DOHH2 (cell line): ENCODE results near the gene ITPK1.

Experiments used
- H3F3A ChIP-seq: fragments of 200-600 bp; sonication (generic), shearing (Covaris generic); 2 replicates; pipeline ENCODE4 v1.6.0; 2016; ENCODE audit warnings: antibody characterized with exemption, mild to moderate bottlenecking; ENCODE audit not compliant: control insufficient read depth, insufficient read depth
- H3K27ac ChIP-seq: fragments of 200-600 bp; sonication (generic); 2 replicates; pipeline ENCODE4 v1.5.1; 2014; ENCODE audit warnings: low read depth, mild to moderate bottlenecking, low read length, moderate library complexity
- H3K27me3 ChIP-seq: fragments of 200-600 bp; sonication (generic); 2 replicates; pipeline ENCODE4 v1.6.1; 2014; ENCODE audit warnings: mild to moderate bottlenecking, low read length, mixed read lengths; ENCODE audit not compliant: control insufficient read depth
- H3K36me3 ChIP-seq: fragments of 200-600 bp; sonication (generic); 2 replicates; pipeline ENCODE4 v1.6.1; 2014; ENCODE audit warnings: mild to moderate bottlenecking, low read length, moderate library complexity, mixed read lengths; ENCODE audit not compliant: control insufficient read depth
- H3K4me1 ChIP-seq: fragments of 200-600 bp; sonication (generic); 2 replicates; pipeline ENCODE4 v1.6.1; 2014; ENCODE audit warnings: mild to moderate bottlenecking, low read length, mixed read lengths; ENCODE audit not compliant: control insufficient read depth
- H3K4me2 ChIP-seq: fragments of 200-600 bp; sonication (generic); 2 replicates; pipeline ENCODE4 v1.6.0; 2014; ENCODE audit warnings: mild to moderate bottlenecking, low read length, moderate library complexity
- H3K4me3 ChIP-seq: fragments of 200-600 bp; sonication (generic); 2 replicates; pipeline ENCODE4 v1.5.1; 2014; ENCODE audit warnings: mild to moderate bottlenecking, low read length, mixed read lengths
- H3K79me2 ChIP-seq: fragments of 200-600 bp; sonication (generic); 2 replicates; pipeline ENCODE4 v1.6.1; 2014; ENCODE audit warnings: mild to moderate bottlenecking, low read length, mixed read lengths; ENCODE audit not compliant: control insufficient read depth
- H3K9me2 ChIP-seq: fragments of 200-600 bp; sonication (generic); replicated peaks from 2 replicates; pipeline ENCODE4 v1.6.1; 2014; ENCODE audit warnings: mild to moderate bottlenecking, low read length, mixed read lengths; ENCODE audit not compliant: control insufficient read depth
- H3K9me3 ChIP-seq: fragments of 200-600 bp; sonication (generic); 2 replicates; pipeline ENCODE4 v1.6.1; 2014; ENCODE audit warnings: antibody characterized with exemption, low read length, mixed read lengths; ENCODE audit not compliant: control insufficient read depth, insufficient read depth
- H4K20me1 ChIP-seq: fragments of 200-600 bp; sonication (generic); 2 replicates; pipeline ENCODE4 v1.6.0; 2014; ENCODE audit warnings: low read depth, mild to moderate bottlenecking, antibody characterized with exemption, low read length, moderate library complexity; ENCODE audit not compliant: control insufficient read depth, insufficient read depth
- CTCF ChIP-seq: fragments of 200-600 bp; sonication (generic); IDR thresholded peaks from one replicate; pipeline ENCODE4 v1.5.1; 2014; ENCODE audit warnings: antibody characterized with exemption, mild to moderate bottlenecking, low read depth, low read length; ENCODE audit not compliant: poor library complexity, severe bottlenecking
- EZH2phosphoT487 ChIP-seq: fragments of 200-600 bp; sonication (generic); IDR thresholded peaks from 2 replicates; pipeline ENCODE4 v1.6.1; 2017; ENCODE audit warnings: borderline replicate concordance, mild to moderate bottlenecking, antibody characterized with exemption, low read length, moderate library complexity, mixed read lengths

ITPK1 gene

GRCh38 chr14:93057586-93058280, 58.0 kb downstream of the ITPK1 start:
- H4K20me1 ChIP-seq = no peaks in the 10 kb centered on the region
- no peaks in the 10 kb centered on the region for H3K9me3 ChIP-seq
- no peak overlapping the region for H3K4me3 ChIP-seq
- peaks cover 5% of the 10 kb centered on the region; the same call in 1 of the 2 replicates for H3K4me1 ChIP-seq
- no peak overlapping the region for H3K4me2 ChIP-seq
- H3K27me3 ChIP-seq = no peaks in the 10 kb centered on the region
- no peak overlapping the region for H3K27ac ChIP-seq
- no peaks in the 10 kb centered on the region for H3K36me3 ChIP-seq
- H3F3A ChIP-seq = no peaks in the 10 kb centered on the region; the same call in 1 of the 2 replicates
- no peak for TF ChIP-seq CTCF
- no peak for TF ChIP-seq EZH2phosphoT487
- no peaks in the 10 kb centered on the region for H3K79me2 ChIP-seq
- no peaks in the 10 kb centered on the region for H3K9me2 ChIP-seq

- Histone ChIP-seq H3K27ac (no peak overlapping the region), H3K4me2 (no peak overlapping the region), H3K27me3 (no peaks in the 10 kb centered on the region), H3K9me3 (no peaks in the 10 kb centered on the region), H3F3A (no peaks in the 10 kb centered on the region; the same call in 1 of the 2 replicates), H4K20me1 (no peaks in the 10 kb centered on the region), H3K36me3 (no peaks in the 10 kb centered on the region), H3K9me2 (no peaks in the 10 kb centered on the region), H3K4me3 (no peak overlapping the region), H3K79me2 (no peaks in the 10 kb centered on the region), H3K4me1 (peaks cover 5% of the 10 kb centered on the region; the same call in 1 of the 2 replicates)
- no peak for TF ChIP-seq EZH2phosphoT487
- TF ChIP-seq CTCF = no peak
These were observed 58.7 kb downstream of the ITPK1 start for GRCh38 chr14:93056840-93057585.

GRCh38 chr14:93056166-93056839, 59.4 kb downstream of the ITPK1 start:
- Histone ChIP-seq H3K27ac (no peak overlapping the region), H3K27me3 (no peaks in the 10 kb centered on the region), H3K36me3 (no peaks in the 10 kb centered on the region), H3K9me2 (no peaks in the 10 kb centered on the region), H3K4me1 (peaks cover 5% of the 10 kb centered on the region; the same call in 1 of the 2 replicates), H3F3A (no peaks in the 10 kb centered on the region; the same call in 1 of the 2 replicates), H3K79me2 (no peaks in the 10 kb centered on the region), H3K4me2 (no peak overlapping the region), H3K4me3 (no peak overlapping the region), H3K9me3 (no peaks in the 10 kb centered on the region), H4K20me1 (no peaks in the 10 kb centered on the region)
- TF ChIP-seq CTCF (no peak), EZH2phosphoT487 (no peak)
